Iris pigment epithelial cell (primary cell): Measurements from ENCODE around the gene SDK1.
A peak's percentile ranks its signal among the peaks of the same experiment; 100 is the strongest.

Experiments
- DNase-seq: peaks from one replicate; pipeline ENCODE4 v3.0.0-alpha.2; 2011; ENCODE audit warnings: low read depth

The SDK1 gene

DNA sequence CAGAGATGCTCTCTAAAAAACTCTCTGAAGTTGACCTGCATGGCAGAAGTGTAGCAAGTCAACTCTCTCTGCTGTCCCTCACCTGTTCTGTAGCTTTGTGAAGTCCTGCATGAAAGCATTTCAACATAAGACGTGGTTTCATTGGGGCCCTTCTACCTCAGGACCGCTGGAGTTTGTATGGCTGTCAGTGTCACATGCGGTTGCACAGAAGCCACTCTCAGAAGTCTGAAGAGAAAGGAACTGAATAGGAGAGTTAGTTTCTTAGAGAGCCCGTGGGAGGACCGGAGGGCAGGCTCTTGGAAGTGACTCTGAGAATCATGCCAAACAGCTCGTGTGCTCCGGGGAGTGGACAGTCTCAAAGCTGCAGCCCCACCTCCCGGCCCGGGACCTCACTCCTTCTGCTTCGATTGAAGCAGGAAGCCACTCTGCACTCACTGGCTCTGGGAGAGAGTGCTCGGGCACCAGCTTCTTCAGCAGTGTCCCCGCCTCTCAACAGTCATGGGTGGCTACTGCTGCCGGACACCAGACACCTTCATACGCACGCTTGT, 486.7 kb downstream of the SDK1 start:
- DNase-seq = no peak

DNA sequence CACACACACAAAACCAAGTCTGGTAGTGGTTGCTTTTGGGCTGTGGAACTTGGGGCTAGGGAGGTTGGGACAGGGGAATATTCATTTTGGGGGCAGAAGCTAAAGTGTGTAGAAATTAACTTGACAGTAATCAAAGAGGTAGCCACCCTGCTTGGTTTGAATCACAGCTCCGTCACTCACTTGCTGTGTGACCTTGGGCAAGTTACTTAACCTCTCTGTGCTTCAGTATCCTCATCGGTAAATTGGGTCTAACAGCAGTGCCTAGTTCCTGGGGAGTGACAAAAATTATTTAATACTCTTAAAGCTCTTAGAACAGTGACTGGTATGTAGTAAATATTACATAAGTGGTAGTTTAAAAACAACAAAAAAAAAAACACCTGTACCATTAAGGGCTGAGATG, 489.8 kb downstream of the SDK1 start:
- no peak for DNase-seq

DNA sequence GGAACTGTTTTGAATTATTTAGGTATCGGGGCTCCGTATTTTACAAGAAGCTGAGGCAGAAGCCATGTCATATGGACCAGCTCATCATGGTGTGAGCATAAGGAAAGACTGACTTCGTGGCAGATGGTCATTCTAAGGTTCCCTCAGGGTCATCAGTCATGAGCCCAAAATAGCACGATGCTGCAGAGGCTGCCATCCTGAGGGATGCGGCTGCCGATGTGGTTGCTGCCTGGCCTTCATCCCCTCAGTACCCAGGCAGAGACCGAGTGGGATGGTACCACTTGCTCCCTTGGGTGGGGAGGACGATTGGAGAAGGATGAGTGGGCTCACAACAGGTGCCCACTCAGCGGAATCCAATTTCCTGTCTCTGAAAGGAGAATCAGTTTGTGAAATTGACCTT, 490.3 kb downstream of the SDK1 start:
- DNase-seq = no peak

DNA sequence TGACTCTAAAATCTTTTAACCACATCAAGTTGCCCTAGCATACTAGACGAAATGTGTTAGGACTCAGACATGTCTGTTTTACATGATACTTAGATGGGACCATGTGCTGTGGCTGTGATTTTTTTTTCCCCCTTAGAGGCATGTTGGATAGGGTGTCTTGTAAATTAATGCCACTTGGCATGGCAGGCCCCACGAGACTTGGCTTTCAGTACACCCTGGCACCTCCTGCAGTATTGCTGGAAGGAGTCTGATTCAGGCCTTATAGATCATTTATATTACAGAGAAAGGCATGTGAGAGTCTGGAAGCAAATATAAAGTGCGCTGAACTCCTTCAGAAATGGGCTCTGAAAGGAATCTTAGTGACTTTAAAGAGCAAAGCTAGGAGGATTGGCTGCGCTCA, 494.1 kb downstream of the SDK1 start:
- DNase-seq = no peak

DNA sequence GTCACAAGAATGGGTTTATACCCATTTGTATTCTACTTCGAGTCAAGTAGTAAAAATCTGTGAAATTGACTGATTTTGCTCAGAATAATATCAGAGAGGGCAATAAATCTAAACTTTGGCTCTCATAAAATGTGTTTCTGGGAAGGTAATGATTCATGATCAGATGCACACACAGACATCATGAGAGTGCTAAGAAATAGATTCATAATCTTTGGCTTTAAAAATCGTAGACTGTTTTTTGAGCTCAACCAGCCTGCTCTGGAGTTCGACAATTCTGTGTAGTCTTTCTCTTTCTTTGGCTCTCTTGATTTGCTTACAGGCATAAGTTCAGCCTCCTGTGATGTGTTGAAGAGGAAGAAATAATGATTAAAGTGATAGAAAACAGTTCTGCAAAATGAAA, 494.7 kb downstream of the SDK1 start:
- no peak for DNase-seq

DNA sequence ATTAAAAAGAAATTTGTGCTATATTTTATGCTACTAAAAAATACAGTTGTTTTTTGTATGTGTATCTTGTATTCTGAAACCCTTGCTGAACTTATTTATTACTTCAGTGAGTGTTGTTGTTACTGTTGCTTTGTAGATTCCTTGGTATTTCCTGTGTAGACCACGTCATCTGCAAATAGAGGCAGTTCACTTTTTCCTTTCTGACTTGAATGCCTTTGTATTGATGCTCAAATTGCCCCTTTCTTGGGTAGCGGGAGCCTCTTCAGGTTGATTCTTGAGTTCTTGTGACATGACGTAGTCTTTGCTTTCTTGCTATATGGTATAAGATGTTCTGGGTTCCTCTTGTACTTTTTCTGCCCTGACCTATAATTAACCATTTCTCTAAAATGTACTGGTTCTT, 504.1 kb downstream of the SDK1 start:
- DNase-seq = peak; percentile 86

DNA sequence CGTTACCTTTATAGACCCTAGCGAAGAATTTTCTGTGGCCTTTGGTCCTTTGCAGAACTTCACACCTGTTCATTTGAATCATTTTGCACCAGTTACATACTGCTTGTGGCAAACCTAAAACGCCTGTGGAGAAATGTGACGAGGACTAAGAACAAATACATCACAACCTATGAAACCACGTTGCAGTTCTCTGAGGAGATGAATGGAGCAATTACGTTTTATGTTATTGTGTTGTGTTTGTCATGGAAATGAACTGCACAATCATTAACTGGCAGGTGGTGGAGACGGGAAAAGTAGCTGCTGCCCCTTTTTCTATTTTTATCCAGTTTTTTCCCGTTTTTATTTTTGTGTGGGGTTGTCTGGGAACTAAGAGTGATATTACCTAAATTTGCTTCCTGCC, 505.5 kb downstream of the SDK1 start:
- no peak for DNase-seq

DNA sequence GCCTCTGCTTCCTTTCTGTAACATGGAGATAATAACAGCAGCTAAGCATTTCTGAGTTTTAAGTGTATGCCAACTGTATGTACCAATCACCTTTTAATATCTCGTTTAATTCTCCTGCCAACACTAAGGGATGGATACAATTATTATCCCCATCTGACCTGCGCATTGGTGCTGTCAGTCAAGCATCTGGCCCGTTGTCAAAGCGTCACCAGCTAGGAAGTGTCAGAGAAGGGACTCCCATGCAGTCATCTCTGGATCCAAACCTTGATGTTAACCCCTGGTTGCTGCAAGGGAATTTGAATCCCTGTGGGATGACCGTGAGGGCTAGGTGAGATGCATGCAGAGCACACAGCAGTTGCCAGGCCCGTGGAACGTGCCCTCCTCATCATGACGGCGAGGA, 506.8 kb downstream of the SDK1 start:
- no peak for DNase-seq

DNA sequence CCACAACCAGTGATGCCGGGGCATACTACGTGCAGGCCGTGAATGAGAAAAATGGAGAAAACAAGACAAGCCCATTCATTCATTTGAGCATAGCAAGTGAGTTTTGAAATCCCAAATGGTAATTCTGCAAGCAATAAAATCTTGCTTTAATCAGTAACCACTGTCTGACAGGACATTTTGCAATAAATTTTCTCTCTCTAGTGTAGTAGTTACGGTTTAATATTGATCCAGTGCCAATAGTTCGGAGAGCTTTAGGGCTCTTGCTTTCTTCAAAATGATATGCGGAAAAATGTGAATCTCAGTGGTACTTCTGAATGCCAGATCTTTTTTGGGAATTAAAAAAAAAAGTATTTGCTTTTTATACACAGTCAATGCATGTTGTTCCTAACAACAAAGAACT, 520.4 kb downstream of the SDK1 start:
- no peak for DNase-seq

DNA sequence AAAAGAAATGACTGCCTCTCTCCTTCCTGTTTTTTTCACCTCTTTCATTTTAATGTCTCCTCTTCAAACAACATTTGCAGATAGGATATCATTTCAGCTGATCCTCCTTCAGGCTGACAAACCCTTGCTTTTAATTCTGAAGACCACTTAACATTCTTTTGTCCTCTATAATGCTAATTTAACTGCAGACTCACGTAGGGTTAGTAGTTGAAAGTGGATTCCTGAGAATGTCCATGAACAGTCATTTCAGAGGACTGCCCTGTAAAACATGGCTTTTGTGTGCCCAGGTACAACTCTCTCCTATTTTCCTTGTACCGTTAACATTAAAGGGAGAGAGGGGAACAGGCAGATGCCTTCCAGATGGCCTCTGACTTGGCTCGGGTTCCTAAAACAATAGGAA, 524.4 kb downstream of the SDK1 start:
- DNase-seq = no peak

DNA sequence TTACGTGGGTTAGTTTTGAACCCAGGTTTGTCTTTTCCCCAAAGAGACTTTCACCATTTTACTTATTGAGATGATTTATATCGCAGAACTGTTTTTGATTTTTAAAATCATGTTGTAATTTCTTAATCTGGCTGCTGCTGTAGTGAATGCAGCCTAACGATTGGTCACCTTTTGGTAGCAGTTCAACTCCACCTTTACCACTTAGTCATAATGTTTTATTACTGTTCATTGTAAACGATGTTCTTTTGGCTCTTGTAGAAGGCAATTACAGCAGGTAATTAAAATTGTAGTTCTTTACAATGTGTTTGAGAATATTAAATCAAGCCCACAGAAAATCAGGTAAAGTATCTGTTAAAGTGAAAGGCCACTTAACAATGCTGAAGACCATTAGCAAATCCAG, 531.1 kb downstream of the SDK1 start:
- no peak for DNase-seq

DNA sequence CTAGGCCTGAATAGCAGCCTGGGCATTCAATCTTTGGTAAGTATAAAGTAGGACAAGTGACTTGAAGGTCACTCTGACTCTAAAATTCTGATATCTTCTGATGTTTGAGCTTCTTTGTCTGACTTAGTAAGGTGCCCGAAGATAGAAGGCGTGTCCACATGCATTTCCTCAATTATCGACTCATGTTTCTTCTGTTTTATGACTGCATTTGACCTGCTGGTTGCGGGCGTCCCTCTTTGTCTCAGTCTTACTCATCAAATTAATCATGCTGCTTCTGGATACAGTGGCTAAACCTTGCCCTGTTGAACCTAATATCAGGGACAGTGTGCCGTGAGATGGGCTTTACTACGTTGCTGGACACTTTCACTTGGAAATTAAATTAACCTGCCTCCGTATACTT, 534.1 kb downstream of the SDK1 start:
- peak; percentile 11 for DNase-seq

DNA sequence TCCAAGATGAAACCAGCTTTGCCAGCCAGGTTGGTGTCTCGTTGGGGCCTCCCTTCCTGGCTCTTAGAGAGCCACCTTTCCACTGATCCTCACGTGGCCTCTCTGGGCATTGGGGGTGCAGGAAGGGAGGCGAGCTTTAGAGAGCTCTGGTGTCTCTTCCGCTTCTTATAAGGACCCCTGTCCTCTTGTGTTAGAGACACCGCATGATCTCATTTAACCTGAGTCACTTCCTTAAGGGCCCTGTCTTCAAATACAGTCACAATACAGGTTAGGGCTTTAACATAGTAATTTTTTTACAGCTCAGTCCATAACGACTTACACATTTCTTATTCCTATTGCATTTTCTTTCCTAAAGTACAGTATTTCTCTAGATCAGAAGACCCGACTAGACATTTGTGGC, 535.8 kb downstream of the SDK1 start:
- DNase-seq = no peak

DNA sequence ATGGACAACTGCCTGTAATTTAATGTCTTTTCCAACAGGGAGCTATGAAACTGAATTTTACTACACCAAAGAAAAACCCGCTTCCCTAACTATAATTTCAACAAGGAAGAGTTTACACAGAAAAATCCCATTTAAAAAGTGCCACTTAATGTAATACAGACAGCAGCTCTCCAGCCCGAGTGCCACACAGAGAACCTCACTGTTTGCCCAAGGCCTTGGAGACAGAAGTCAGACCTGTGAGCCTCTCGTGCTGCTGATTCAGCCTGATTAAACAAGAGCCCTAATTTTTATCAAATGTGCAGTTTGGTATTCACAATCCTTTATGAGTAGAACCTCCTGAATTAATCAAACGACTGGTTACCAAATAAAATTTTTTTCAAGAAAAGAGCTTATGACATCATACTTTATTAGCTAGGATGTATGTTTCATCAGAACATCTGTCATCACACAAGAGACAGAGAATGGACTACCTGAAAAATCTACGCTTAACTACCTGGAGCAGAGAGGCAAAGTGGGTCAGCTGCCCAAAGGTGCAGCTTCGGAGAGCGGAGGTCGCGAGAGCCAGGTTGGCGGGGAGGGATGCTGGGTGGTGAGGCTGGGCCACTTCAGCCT, 543.6 kb downstream of the SDK1 start:
- no peak for DNase-seq

DNA sequence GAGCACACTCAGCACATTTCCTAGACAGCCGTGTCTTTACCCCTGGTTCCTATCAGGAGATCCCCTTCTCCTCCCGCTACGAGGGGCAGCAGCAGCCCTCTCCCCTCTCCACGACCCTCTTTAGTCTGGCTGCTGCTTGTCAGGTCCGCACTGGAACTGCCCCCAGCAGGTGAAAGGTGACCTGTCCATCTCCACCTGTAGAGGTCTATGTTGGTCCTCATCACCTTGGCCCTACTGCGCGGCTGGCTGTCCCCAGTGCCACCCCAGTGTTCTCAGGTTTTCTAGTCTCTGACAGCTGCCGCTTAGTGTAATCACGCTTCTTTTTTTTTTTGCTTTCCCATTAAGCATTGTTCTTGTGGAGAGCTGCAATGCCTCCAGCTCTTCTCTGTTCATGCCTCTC, 545.7 kb downstream of the SDK1 start:
- DNase-seq = no peak

DNA sequence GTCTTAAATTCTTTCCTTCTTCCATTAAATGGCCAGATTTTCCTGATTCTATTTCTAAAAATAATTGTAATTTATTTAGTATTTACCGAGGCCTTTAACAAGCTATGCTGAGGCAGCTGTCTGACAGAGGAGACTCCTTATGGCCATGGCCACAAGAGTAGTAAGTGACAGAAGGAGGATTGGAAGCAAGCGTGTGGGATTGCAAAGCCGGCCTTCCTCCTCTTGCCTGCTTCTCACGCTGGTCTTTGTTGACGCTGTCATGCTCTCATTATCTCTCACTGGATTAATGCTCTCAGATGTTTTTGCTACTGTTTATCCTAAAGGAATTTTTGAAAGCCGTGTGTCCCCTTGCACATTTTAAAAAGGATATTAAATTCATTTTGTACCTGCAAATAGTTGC, 546.3 kb downstream of the SDK1 start:
- no peak for DNase-seq

DNA sequence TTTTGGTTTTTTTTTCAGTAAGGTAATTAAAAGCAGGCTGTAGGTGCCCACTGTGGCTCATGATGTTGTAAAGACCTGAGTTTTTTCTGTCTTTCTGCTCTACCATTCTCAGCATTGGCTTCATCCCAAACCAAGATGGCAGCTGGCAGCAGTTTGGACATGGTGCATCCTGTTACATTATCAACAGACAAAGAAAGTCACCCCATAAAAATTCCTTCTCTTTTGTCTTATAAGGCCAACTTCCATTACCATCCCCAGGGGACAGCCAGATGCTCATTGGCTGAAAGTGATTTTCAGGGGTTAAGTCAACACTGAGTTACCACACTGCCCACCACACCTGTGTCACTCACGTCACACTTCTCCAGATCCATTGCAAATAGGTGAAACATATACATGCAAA, 558.4 kb downstream of the SDK1 start:
- DNase-seq = no peak

DNA sequence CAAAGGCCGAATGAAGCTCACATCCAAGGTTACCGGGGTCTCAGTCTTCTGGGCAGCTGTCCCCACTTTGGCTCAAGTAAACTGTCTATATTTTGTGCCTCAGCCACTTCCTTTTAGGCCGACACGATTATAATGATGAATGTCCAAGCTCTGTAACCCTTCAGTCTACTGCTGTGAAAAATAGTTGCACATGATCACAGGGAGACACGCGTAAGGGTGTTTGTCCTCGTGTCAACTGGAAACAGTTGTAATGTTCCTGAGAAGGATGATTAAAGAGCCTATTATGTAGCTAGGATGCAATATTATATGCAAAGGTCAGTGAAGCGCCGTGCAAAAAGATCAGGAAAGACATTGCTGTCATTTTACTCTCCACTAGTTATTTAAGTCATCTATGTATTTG, 559.9 kb downstream of the SDK1 start:
- DNase-seq = no peak

DNA sequence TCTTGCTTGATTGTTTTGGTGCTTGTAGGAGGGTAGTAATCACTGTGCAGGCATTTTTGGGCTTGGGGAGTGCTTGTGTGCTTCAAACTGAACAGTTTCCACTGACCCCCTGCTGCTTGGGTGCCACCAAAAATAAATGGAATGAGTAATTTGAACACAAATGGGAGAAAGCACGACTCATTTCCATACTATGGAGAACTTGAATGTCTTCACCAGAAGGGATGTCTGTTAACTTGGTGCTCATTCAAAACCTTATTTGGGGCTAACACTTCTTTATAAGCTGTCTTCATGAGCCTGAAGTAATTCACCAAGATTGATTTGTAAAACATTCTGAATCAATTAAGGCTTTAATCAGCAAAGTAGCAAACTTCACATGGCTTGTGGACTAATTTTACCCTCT, 560.3 kb downstream of the SDK1 start:
- no peak for DNase-seq

DNA sequence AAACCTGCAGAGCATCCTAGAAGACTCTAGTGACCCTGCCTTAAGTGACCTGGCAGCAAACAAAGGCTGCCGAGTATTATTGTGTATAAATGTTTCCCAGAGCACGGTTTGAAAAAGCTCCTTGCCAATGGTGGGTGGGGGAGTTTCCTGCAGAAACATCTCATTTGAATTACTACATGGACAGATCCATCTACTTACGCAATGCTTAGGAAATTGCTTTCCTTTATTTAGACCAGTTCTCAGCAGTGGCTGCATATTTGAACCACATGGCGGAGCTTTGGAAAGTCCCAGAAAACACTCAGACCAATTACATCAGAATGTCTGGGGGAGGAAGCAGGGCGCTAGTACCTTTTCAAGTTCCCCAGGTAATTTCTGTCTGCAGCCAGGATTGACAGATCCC, 560.9 kb downstream of the SDK1 start:
- DNase-seq = peak; percentile 92

DNA sequence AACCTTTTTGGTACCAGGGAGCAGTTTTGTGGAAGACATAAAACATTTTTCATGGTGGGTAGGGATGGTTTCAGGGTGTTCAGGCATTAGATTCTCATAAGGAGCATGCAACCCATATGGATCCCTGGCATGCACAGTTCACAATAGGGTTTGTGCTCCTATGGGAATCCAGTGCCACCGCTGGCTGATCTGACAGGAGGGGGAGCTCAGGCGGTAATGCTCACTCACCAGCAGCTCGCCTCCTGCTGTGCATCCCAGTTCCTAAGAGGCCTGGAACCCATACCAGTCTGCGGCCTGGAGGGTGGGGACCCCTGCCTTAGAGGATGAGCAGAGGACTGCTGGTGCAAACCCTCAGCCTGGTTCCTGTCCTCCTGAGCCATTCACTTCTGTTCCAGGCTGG, 561.7 kb downstream of the SDK1 start:
- no peak for DNase-seq

DNA sequence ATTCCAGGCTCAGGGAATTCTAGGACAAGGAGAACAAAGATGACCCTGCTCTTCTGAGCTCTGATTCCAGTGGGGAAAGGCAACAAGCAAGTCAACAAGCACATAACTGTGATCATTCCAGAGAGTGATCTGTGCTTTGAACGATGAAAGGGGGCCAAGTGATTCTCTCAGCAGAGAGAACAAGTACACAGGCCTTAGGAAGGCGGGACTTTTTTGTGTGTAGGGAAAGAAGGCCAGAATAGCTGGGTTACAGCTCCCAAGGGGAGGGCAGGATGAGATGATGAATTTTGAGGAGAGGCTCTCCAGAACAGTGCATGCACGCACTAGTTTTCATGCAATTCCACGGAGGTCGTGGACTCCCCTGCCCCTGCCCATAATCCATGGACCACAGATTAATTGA, 565.2 kb downstream of the SDK1 start:
- DNase-seq = no peak

DNA sequence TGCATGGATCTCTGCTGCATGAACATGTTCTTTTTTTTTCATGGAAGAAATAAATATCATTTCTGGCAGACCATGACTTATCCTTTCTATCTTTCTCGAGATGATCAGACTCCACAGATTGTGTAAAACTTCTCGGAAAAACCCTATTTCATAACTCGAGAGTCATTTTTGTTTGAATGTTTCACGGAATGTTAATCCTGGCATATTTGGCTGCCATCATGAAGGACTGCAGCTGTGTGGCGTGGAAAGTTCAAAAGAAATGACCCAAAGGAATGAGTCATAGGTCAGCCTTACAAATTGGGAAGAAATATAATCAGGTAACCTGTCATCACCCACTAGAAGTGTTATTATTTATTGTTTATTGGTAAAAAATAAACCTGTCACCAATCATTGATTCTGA, 566.8 kb downstream of the SDK1 start:
- peak; percentile 74 for DNase-seq

DNA sequence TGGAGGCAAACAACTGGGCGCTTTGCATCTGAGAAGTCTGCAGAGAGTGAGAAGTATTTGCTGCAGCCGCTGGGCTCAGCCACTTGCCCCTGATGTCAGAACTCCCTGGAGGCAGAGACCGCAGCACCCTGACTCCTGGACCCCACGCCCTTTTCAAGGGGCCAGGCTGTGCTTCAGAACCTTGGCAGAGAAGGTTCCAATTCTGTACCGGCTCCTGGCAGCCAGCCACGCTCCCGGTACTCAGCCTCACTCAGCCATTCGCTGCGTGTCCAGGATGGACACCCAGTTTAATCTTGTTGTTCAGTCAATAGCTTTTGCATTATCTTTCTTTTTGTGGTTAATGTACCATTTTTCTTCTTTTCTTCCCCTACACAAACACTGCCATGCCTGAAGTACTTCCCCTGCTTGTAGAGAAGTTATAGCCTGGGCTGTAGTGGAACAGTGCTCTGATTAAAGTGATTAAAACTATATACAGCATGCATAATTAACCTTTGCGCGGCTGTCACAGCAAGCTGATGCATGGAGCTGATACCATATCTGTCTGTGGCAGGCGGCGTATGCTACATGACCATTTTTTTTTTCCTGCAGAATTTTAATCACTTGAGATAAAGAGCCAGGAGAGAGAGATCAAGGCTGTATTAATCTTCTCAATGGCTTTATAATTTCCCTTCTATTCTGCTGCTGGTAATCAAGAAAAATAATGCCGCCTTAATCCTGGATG, 578.5 kb downstream of the SDK1 start:
- DNase-seq = no peak
